Measurements from ENCODE around the gene ABCC10. TPM values are rescaled to one million over a fixed set of nuclear protein-coding genes. Genes with fewer than 3 reads are reported as not detected.
"Not testable (repeated sequence)": the region's sequence is repeated elsewhere in the genome, so short reads cannot be mapped to it uniquely, and the experiment has no call there.

The ABCC10 gene
- polyA plus RNA-seq, 3 donors from 2014 or later: 8.1 to 23.6 (median 11.5) TPM

- H3K9me3 Mint-ChIP-seq: no peaks in the 10 kb centered on the region
- no peaks in the 10 kb centered on the region for H3K27me3 Mint-ChIP-seq (ENCODE audit: low read depth in 3 of 3)
- H3K36me3 Mint-ChIP-seq: no peaks in the 10 kb centered on the region
- no peak overlapping the region for H3K4me3 Mint-ChIP-seq
- H3K27ac Mint-ChIP-seq: no peak overlapping the region
- no peak for DNase-seq
- H3K4me1 Mint-ChIP-seq: no peaks in the 10 kb centered on the region
Observed at GRCh38 chr6:43420012-43420709, 7.2 kb upstream of the ABCC10 start.

- peaks cover 2 to 4% of the 10 kb centered on the region in 2 donors for H3K4me1 Mint-ChIP-seq
- H3K4me3 Mint-ChIP-seq: no peak overlapping the region
- DNase-seq: no peak
- H3K27me3 Mint-ChIP-seq (ENCODE audit: low read depth in 3 of 3): no peaks in the 10 kb centered on the region
- no peak overlapping the region for H3K27ac Mint-ChIP-seq
- no peaks in the 10 kb centered on the region for H3K9me3 Mint-ChIP-seq
- no peaks in the 10 kb centered on the region for H3K36me3 Mint-ChIP-seq
Observed at GRCh38 chr6:43421831-43422230, 5.5 kb upstream of the ABCC10 start.

- not testable (repeated sequence) for H3K36me3 Mint-ChIP-seq; H3K4me3 Mint-ChIP-seq; H3K27ac Mint-ChIP-seq; DNase-seq; H3K27me3 Mint-ChIP-seq (ENCODE audit: low read depth in 3 of 3); H3K9me3 Mint-ChIP-seq
- H3K4me1 Mint-ChIP-seq: peaks cover 25 to 26% of the 10 kb centered on the region in 2 donors
Observed at GRCh38 chr6:43425083-43425482, 2.3 kb upstream of the ABCC10 start.

GRCh38 chr6:43426928-43427405 is 374 bp upstream of the ABCC10 start:
- H3K27ac Mint-ChIP-seq: peak overlapping the region; percentile 90 to 98 (median 96)
- no peak for DNase-seq

GRCh38 chr6:43428112-43428570 is 800 bp downstream of the ABCC10 start:
- H3K9me3 Mint-ChIP-seq: no peaks in the 10 kb centered on the region
- H3K27me3 Mint-ChIP-seq (ENCODE audit: low read depth in 3 of 3): peaks cover 2 to 8% (median 6%) of the 10 kb centered on the region in 3 donors
- no peak for DNase-seq
- peak overlapping the region; percentile 90 to 98 (median 96) for H3K27ac Mint-ChIP-seq
- peak overlapping the region; percentile 95 to 97 (median 96) for H3K4me3 Mint-ChIP-seq
- peaks cover 0 to 5% (median 0%) of the 10 kb centered on the region in 3 donors for H3K36me3 Mint-ChIP-seq
- H3K4me1 Mint-ChIP-seq: peaks cover 28 to 31% of the 10 kb centered on the region in 2 donors

More at GRCh38 chr6:43426928-43427405, 374 bp upstream of the ABCC10 start:
- H3K4me3 Mint-ChIP-seq: peak overlapping the region; percentile 95 to 97 (median 96)
- peaks cover 2 to 8% (median 6%) of the 10 kb centered on the region in 3 donors for H3K27me3 Mint-ChIP-seq (ENCODE audit: low read depth in 3 of 3)
- no peaks in the 10 kb centered on the region for H3K9me3 Mint-ChIP-seq
- H3K4me1 Mint-ChIP-seq: peaks cover 28 to 30% of the 10 kb centered on the region in 2 donors
- H3K36me3 Mint-ChIP-seq: peaks cover 0 to 4% (median 0%) of the 10 kb centered on the region in 3 donors

- H3K4me3 Mint-ChIP-seq: peak overlapping the region; percentile 95 to 97 (median 96)
- H3K36me3 Mint-ChIP-seq: peaks cover 0 to 5% (median 0%) of the 10 kb centered on the region in 3 donors
- peaks cover 2 to 8% (median 6%) of the 10 kb centered on the region in 3 donors for H3K27me3 Mint-ChIP-seq (ENCODE audit: low read depth in 3 of 3)
- peaks cover 28 to 31% of the 10 kb centered on the region in 2 donors for H3K4me1 Mint-ChIP-seq
- no peak for DNase-seq
- no peaks in the 10 kb centered on the region for H3K9me3 Mint-ChIP-seq
- H3K27ac Mint-ChIP-seq: peak overlapping the region; percentile 90 to 98 (median 96)
Observed at GRCh38 chr6:43428874-43429273, 1.5 kb downstream of the ABCC10 start.

- no peak for DNase-seq
- peaks cover 0 to 5% (median 3%) of the 10 kb centered on the region in 3 donors for H3K36me3 Mint-ChIP-seq
- no peak overlapping the region for H3K27ac Mint-ChIP-seq
- H3K4me3 Mint-ChIP-seq: no peak overlapping the region
- no peaks in the 10 kb centered on the region for H3K9me3 Mint-ChIP-seq
- peaks cover 20 to 25% of the 10 kb centered on the region in 2 donors for H3K4me1 Mint-ChIP-seq
- peaks cover 2 to 6% (median 4%) of the 10 kb centered on the region in 3 donors for H3K27me3 Mint-ChIP-seq (ENCODE audit: low read depth in 3 of 3)
Observed at GRCh38 chr6:43432009-43432945, 4.9 kb downstream of the ABCC10 start.

GRCh38 chr6:43433148-43433547 is 5.8 kb downstream of the ABCC10 start:
- H3K36me3 Mint-ChIP-seq: peaks cover 0 to 10% (median 5%) of the 10 kb centered on the region in 3 donors
- peaks cover 0 to 2% (median 0%) of the 10 kb centered on the region in 3 donors for H3K27me3 Mint-ChIP-seq (ENCODE audit: low read depth in 3 of 3)
- H3K4me3 Mint-ChIP-seq: no peak overlapping the region

GRCh38 chr6:43434001-43434840 is 6.9 kb downstream of the ABCC10 start:
- Mint-ChIP-seq H3K27me3 (ENCODE audit: low read depth in 3 of 3) (peaks cover 0 to 2% (median 0%) of the 10 kb centered on the region in 3 donors), H3K27ac (peak overlapping the region in 2 of 6 donors; percentile 17 to 43), H3K4me3 (no peak overlapping the region), H3K4me1 (peaks cover 3 to 8% of the 10 kb centered on the region in 2 donors), H3K9me3 (no peaks in the 10 kb centered on the region), H3K36me3 (peaks cover 0 to 10% (median 5%) of the 10 kb centered on the region in 3 donors)
- DNase-seq: no peak

More at GRCh38 chr6:43433148-43433547, 5.8 kb downstream of the ABCC10 start:
- DNase-seq: no peak
- Mint-ChIP-seq H3K27ac (no peak overlapping the region), H3K4me1 (peaks cover 14 to 19% of the 10 kb centered on the region in 2 donors), H3K9me3 (no peaks in the 10 kb centered on the region)

GRCh38 chr6:43434943-43435342 is 7.6 kb downstream of the ABCC10 start:
- Mint-ChIP-seq H3K27me3 (ENCODE audit: low read depth in 3 of 3) (peaks cover 0 to 2% (median 0%) of the 10 kb centered on the region in 3 donors), H3K9me3 (no peaks in the 10 kb centered on the region), H3K4me1 (peaks cover 2 to 6% of the 10 kb centered on the region in 2 donors), H3K36me3 (peaks cover 0 to 10% (median 5%) of the 10 kb centered on the region in 3 donors), H3K27ac (peak overlapping the region in 1 of 6 donors; percentile 43), H3K4me3 (no peak overlapping the region)
- DNase-seq: no peak

- Mint-ChIP-seq H3K27me3 (ENCODE audit: low read depth in 3 of 3) (peaks cover 0 to 2% (median 0%) of the 10 kb centered on the region in 3 donors), H3K27ac (no peak overlapping the region), H3K36me3 (peaks cover 0 to 10% (median 5%) of the 10 kb centered on the region in 3 donors), H3K4me1 (peaks cover 2 to 6% of the 10 kb centered on the region in 2 donors), H3K9me3 (no peaks in the 10 kb centered on the region), H3K4me3 (no peak overlapping the region)
- no peak for DNase-seq
Observed at GRCh38 chr6:43435682-43436437, 8.5 kb downstream of the ABCC10 start.

GRCh38 chr6:43436577-43437282 is 9.4 kb downstream of the ABCC10 start:
- H3K4me1 Mint-ChIP-seq: peaks cover 1 to 4% of the 10 kb centered on the region in 2 donors
- H3K27me3 Mint-ChIP-seq (ENCODE audit: low read depth in 3 of 3): peaks cover 0 to 2% (median 0%) of the 10 kb centered on the region in 3 donors
- H3K4me3 Mint-ChIP-seq: no peak overlapping the region
- no peaks in the 10 kb centered on the region for H3K9me3 Mint-ChIP-seq
- peaks cover 0 to 10% (median 3%) of the 10 kb centered on the region in 3 donors for H3K36me3 Mint-ChIP-seq
- DNase-seq: no peak
- peak overlapping the region in 2 of 6 donors; percentile 34 to 35 for H3K27ac Mint-ChIP-seq

All from immature natural killer cell (primary cell).